H1 (cell line): Measurements from ENCODE around the gene PRMT3. TPM values are rescaled to one million over a fixed set of nuclear protein-coding genes. Genes with fewer than 3 reads are reported as not detected.

Source experiments
- MAFK ChIP-seq: IDR thresholded peaks from 2 replicates; pipeline ENCODE4 v1.6.1; 2012; ENCODE audit warnings: low read depth, mild to moderate bottlenecking, improper control_type of control experiment, low read length
- RXRA ChIP-seq: IDR thresholded peaks from 2 replicates; pipeline ENCODE4 v1.6.1; 2011; ENCODE audit warnings: low read depth, mild to moderate bottlenecking, low read length, moderate library complexity; ENCODE audit not compliant: insufficient read depth
- ZNF274 ChIP-seq: IDR thresholded peaks from 2 replicates; pipeline ENCODE4 v1.7.0; 2012; ENCODE audit warnings: low read length, borderline replicate concordance; ENCODE audit errors: extremely low read depth
- polyA plus RNA-seq, 7 experiments: library from polyadenylated mRNA; depleted of rRNA in 3 of 7; stranded (reverse) in 5 of 7; unstranded in 2 of 7; fragments of >200 nt in 5 of 7; fragments of 200-250 nt in 2 of 7; gene quantifications; 1 replicate in 5 of 7; 2 replicates in 1 of 7; 4 replicates in 1 of 7; pipeline versions ENCODE4 v1.2.1 to v1.2.3, GENCODE V29; 2011 to 2013; ENCODE audit warnings: missing spikeins in 2 of 7, mixed read lengths in 2 of 7
- total RNA-seq: library from RNA; stranded (reverse); fragmentation: NEBNext Ultra II Directional; extraction: Animal tissue kit (Norgen Biotek cat#: 25700); gene quantifications from 2 replicates; pipeline ENCODE4 v1.2.1, GENCODE V29; 2021

The PRMT3 gene
- total and polyA plus RNA-seq, 2 of the 8 experiments (the other 6 are each of a cell fraction or from before 2014, with no cell fraction given): 11.2 to 26.5 TPM

DNA sequence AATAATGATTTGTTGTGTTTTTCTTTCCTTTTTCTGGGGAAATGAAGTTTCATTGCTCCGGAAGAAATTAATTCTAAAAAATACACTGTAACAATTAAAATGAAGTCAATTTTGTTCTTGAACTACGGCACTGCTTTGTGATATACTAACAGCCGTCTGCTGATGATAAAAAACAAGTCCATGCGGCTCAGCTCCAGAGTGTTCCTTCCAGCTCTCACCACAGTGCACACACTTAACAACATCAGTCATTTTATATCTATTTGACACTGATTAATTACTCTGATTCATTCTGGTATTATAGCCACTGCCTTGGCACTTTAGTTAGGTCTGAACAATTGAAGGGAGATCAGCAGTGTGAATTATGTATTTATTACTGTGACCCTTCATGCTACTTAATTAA lies 114.5 kb downstream of the PRMT3 start (continued):
- no peak for TF ChIP-seq MAFK
- no peak for TF ChIP-seq ZNF274
- TF ChIP-seq RXRA: no peak
